ENCODE measurements around the gene CCDC185.

CCDC185 gene

DNA sequence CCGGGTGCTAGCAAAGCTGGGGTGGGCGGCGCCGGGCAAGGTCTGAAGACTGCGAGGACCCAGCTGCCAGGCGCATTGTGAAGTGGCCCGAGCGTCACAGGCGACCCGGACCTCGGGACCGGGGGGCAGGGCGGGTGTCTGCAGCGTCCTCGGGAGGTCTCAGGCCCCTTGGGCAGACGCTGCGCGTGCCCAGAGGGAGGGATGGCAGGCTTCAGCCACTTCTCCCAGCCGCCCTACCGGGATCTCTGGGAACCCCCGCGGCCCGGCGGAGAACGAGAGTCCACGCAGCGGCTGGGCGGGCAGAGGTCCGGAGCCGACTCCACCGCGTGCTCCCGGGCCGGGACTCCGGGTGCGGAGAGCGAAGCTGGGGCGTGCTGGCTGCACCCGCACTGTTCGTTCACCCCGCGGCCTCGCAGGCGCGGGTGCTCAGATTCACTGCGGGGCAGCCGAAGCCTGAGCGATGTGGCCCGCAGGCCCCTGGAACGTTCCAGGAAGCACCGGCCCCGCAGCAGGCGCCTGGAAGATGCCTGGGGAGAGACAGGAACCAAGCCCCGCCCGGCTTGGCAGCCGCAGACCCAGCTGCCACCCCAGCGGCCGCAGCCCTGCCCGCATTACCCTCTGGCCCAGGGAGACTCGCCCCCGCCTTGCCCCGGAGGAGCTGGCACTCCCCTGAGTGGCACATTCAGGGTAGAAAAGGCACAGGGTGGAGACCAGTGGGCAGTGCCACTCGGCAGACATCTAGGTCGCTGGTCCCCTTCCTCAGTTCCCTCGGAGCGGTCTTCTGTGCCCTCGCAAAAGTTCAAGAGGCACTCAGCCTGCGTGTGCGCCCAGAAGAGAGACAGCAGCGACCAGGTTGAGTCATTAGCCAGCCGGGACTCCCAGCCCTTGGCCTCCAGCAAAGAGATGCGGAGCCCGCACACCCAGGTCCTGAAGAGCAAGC is at the start of gene CCDC185:
Gene CCDC185, plus strand, starts transcription at position 141 of the 940 bp plus-strand sequence. Its CDS starts 61 bp downstream, at position 202.
- no peak for DNase-seq (ENCODE audit: low read depth)

DNA sequence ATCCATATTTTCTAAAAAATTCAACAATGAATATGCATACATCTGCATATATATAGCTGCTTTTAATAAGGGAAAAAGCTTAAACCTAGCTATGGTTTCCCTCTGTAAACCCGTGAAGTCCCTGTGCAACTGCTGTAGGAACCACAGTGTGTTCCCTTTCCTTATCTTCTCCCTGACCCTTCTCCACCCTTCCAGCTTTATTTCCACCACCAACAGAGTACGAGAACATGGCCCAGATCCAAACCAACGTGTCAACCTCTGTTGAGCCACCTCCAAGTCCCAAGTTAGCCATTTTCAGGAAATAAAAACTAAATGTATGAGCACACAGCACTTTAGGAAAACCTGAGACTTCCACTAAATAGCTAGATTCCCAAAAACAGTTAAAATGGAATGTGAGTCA is 49.5 kb upstream of the CCDC185 start:
- no peak for DNase-seq (ENCODE audit: low read depth)

- DNase-seq (ENCODE audit: low read depth) = no peak
These were observed 48.7 kb upstream of the CCDC185 start for GRCh38 chr1:223344491-223344890.

DNA sequence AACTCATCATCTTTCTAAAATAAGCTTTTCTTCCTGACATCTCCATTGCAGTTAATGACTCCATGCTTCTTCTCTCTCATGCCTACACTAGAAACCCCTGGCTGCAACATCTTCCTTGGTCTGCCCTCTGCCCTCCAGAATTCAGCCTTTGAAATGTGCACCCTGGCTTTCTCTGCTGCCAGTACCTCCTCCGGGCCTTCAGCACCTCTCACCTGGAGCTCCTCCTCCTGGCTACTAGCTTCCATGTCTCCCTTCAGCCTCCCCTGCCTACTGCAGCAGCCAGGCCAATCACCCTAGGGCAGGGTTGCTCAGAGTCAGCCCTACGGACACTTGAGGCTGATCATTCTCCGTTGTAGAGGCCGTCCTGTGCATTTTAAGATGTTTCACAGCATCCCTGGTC is 47.5 kb upstream of the CCDC185 start:
- no peak for DNase-seq (ENCODE audit: low read depth)

- DNase-seq (ENCODE audit: low read depth) = no peak
These were observed 46.9 kb upstream of the CCDC185 start for GRCh38 chr1:223346311-223346710.

DNA sequence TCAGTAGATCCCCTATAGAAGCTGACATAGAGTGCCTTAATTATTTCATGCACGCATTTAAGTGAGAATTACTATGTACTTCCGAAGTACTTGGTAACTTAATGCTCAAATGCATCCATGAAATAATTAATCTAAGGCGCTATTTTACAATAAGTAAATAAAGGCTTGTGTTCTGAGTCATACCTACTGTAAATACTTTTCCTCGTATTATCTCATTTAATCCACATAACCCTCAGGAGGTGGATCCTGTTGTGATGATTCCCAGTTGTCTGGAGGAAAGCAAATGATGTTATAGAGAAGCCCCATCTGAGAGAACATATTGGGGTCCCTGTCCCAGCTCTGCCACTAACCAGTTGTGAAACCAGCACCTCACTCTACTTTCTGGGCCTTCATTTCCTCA is 45.6 kb upstream of the CCDC185 start:
- no peak for DNase-seq (ENCODE audit: low read depth)

DNA sequence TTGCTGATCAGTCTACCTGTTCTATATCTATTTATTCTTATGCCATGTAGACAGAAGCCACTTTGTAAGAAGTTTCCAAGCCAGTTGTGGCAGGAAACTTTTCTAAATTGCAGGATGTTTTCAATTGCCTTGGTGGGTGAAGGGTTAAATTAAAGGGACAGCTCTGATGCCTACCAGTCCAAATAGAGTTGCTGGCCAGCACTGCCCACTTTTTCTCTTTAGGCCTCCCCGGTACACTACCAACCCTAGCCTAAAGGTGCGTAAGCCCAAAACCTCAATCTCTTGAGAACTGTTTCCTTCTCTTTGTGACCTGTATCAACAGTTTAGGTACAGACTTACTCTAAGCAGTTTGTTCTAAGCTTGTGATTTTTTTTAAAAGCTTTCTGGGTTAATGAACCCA is 44.8 kb upstream of the CCDC185 start:
- no peak for DNase-seq (ENCODE audit: low read depth)

DNA sequence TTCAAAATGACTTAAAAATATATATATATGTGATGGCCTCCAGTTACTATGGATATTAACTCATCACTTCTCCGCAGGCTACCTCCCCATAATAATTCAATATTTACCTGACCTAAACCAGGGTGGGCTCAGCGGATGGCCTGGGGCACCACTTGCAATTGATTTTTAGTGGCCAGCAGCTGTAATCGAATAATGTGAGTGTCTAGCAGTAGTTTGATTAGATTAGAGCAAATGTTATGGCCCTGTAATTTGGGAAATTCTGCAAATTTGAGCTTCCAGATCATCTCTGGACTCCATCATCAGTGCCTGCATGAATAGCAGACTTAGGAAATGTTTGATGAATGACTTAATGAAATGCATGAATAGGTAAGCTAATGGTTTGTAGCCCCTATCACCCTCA is 44.0 kb upstream of the CCDC185 start:
- DNase-seq (ENCODE audit: low read depth) = no peak

DNA sequence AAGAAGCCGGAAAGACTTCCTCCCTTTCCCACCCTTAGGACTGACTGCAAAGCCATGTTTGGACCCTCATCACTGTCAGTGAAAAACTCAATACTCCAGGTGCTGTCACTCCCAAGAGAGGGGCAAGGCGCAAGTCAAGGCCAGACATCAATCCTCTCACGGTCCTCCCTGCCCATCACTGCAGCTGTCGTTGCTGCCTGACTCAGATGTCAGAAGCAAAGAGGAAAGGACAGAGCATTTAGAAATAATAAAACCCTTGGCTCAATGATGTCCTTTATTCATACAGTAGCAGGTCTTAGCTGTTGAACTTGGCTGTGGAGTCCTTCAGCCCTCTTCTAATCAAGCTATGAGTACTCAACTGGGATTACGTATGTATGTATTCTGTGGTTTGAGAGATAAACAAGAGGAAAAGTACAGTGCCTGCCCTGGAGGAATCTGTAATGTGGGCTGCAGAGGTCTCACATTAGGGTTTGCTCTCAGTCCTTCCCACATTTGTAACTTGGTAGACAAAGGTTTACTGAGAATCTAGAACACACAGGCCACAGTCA is 42.8 kb upstream of the CCDC185 start:
- no peak for DNase-seq (ENCODE audit: low read depth)

GRCh38 chr1:223352944-223353343 is 40.3 kb upstream of the CCDC185 start:
- DNase-seq (ENCODE audit: low read depth) = no peak

DNA sequence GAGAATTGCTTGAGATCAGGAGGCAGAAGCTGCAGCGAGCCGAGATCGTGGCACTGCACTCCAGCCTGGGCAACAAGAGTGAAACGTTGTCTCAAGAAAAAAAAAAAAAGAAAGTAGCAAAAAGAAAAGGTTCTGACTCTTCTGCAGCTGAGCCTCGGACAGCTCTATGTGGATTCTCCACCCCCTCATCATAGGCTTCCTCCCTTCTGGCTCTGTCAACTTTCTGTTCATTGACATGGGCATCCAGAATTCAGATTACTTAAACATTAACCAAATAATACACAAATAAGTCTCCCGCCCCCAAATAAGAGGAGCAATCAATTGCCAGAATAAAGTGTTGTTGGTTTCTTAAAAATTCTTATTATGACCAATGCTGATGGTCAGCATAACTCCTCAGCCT is 39.3 kb upstream of the CCDC185 start:
- no peak for DNase-seq (ENCODE audit: low read depth)

GRCh38 chr1:223355699-223356098 is 37.5 kb upstream of the CCDC185 start:
- no peak for DNase-seq (ENCODE audit: low read depth)

DNA sequence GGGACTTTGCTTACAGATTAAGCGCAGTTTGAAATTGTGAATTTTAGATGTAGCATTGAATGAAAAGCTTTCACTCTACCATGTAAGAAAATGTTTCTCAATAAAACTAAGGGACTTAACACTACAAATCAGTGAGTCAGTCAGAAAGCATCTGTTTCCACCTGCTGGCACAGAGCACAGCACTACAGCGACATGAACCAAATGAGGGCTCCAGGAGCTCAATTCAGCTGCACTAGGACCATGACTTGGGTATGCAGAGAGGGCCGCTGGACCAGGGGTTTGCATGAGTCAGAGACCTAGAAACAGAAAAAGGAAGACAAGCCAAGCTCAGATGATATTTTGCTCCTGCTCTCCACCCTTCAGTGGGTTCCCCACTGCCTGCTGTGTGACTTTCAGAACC is 34.4 kb upstream of the CCDC185 start:
- DNase-seq (ENCODE audit: low read depth) = no peak

DNA sequence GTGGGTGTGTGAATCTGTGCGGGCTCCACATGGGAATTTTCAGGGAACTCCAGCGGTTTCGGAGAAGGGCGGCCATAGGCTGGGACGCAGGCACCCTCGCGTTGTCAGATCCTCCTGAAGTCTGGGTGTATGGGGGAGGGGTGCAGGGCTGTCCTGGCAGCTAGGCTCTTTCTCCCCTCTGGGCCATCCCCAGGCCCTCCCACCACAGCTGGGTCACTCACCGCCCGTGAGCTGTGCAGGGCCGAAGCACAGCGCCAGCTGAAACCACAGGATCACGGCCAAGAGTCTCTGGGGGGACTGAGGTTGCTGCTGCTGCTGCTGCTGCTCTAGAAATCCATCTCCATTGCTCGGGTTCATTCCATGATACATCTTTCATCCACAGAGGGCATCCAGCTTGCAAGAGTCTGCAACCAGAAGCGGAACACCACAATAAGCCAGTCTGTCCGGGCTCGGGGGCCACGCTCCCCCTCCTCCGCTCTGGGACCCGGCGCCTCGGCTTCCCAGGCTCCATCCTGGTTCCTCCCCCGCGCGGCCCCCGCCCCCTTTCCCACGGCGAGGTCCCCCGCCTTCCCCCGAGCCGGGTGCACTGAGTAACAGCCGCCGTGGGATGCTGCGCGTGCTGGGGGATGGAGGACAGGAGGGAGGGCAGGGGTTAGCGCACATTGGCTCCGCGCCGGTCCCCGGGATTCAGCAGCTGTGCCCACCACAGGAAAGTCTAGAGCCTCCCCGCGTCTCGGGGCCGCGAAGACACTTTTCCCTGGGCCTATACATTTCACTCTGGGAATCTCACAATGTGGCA is 30.0 kb upstream of the CCDC185 start:
- DNase-seq (ENCODE audit: low read depth) = peak; percentile 18

DNA sequence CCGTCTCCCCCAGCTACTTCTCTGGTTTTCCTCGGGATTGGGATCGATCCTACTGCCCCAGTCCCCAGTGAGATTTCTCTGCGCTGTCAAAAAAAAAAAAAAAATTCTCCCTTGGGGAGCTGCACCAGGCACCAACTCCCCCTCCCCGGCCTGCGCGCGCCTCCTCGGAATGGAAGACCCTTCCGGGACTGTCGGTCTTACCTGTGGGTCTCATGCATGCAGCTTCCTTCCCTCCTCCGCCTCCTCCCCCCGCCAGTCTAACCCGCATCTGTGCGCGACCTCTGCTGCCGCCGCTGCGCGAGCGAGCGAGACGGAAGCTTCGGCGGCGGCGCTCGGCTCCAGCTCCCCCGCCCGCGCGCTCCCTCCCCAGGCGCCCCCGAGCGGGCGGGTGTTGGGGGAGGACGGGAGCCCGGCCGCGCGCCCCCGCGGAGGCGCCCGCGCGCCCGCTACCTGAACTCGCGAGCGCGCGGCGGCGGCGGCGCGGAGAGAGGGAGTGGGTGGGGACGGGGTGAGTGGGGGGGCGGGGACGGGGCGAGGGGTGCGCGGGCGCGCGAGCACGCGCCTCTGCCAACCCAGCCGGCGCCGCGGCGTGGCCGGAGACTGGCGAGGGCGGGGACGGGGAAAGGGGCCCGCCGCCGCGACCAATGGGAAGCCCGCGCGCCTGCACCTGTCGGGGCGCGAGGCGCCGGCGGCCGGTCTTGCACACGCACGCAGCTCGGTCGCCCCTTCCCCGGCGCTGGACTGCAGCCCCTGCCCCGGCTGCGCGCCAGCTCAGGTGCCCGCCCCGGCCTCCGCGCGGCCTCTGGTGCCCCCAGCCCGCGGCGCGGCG is 29.1 kb upstream of the CCDC185 start, which contains the start of gene SUSD4:
Gene SUSD4, minus strand, starts transcription at position 321 of the 829 bp plus-strand sequence. CDS start 751 bp downstream, outside the sequence.
- DNase-seq (ENCODE audit: low read depth) = peak; percentile 44

DNA sequence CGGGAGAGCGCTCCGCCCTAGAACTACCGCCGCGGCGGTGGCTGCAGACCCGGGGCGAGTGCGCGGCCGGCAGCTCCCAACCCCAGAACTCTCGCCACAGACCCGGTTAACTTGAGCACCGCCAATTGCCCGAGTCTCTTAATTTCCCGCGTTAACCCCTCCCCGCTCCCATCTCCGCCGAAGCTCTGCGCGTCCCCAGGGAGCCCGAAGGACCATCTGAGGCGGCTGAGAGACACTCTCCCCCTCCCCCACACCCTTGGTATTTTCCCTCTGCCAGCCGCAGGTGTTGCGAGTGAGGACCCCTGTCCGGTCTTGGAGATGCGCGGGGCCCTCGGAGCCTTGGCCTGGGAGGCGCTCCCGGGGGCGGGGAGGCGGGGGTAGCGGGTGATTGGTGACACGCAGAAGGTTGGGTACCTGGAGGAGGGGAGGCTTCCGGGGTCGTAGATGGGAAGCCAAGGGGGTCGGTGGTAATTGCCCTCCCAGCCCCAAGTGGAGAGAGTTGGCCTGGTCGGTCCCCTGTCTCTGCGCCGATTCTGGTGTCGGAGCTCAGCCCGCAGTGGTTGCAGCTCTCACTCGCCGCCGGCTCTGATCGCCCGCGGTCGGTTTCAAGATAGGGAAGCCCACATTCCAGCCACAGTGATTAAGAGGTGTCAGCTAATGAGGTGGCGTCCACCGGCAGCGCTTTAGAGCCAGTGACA is 28.4 kb upstream of the CCDC185 start:
- no peak for DNase-seq (ENCODE audit: low read depth)

DNA sequence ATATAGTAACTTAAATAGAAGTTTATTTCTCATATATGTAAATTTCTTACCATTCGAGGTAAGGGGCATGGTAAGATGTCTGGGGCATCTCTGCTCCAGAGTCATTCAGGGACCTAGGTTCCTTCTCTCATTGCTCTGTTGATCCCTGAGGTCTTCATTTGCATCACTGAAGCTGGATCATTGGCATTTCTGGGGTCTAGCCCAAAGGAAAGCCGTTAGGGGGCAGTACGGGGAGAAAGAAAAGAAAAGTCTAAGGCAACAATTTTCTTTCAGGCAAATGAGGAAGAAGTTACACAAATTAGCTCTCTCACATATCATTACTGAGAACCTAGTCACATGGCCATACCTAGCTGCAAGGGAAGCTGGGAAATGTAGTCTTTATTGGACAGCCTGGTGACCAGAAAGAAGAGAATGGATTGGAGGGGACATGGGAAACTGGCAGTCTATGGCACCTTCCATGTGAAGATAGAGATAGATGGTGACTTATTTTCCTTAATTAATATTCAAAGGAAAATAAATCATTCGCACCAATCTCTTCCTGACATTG is 19.1 kb upstream of the CCDC185 start:
- no peak for DNase-seq (ENCODE audit: low read depth)

DNA sequence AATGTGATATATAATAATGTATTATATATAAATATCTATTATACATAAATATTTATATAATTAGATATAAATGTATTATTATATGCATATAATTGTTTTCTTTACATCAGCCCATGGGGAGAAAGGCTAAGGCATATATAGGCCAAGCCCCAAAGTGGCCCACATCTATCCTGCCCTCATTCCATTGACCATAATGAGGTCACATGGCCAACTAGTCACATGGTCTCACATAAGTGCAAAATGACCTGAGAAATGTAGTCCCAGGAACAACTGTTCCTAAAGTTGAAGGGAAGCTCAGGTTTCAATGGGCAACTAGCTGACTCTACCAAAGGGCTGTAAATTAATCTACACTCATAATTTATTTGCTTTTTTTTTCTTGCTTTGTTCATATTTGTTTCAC is 14.5 kb upstream of the CCDC185 start:
- DNase-seq (ENCODE audit: low read depth) = no peak

GRCh38 chr1:223386013-223386412 is 7.2 kb upstream of the CCDC185 start:
- DNase-seq (ENCODE audit: low read depth) = no peak

DNA sequence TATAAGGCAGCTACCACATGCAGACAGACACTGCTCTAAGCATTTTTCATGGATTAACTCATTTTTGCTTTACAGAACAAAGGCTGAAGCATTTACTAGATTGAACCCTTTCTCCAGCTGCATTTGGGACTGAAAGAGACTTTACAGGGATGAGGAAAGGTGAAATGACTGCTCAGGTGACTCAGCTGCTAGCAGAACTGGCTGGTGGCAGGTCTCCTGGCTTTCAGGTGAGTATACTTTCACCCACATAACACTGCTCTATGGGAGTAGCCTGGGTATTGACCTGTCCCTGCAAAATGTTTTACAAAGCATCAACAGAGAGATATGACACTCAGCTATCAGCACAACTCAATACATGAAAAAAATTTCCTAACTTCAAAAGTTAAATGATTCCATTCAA is 2.6 kb upstream of the CCDC185 start:
- DNase-seq (ENCODE audit: low read depth) = no peak

- no peak for DNase-seq (ENCODE audit: low read depth)
These were observed 1.0 kb downstream of the CCDC185 start for GRCh38 chr1:223394242-223394641.
